ENCODE data around the gene OSBPL10.

OSBPL10 gene

GRCh38 chr3:31714495-31715280, 266.4 kb downstream of the OSBPL10 start:
- Histone ChIP-seq H3K79me2 (ENCODE audit: insufficient read depth, low read length) (no peaks in the 10 kb centered on the region), H3K27ac (ENCODE audit: low read depth, low read length, poor library complexity, severe bottlenecking) (no peak overlapping the region), H3K27me3 (ENCODE audit: insufficient read depth, low read length) (no peaks in the 10 kb centered on the region), H3K4me1 (ENCODE audit: insufficient read depth, low read length, severe bottlenecking) (peaks cover 30% of the 10 kb centered on the region), H4K20me1 (ENCODE audit: insufficient read depth, low read length) (no peaks in the 10 kb centered on the region), H3K36me3 (ENCODE audit: insufficient read depth, low read length) (peaks cover 24% of the 10 kb centered on the region; the same call in 1 of the 2 replicates), H3F3A (ENCODE audit: insufficient read depth, low read length) (no peaks in the 10 kb centered on the region), H3K4me3 (ENCODE audit: low read depth, low read length, poor library complexity, severe bottlenecking) (no peak overlapping the region), H3K9me3 (ENCODE audit: low read length) (no peaks in the 10 kb centered on the region), H3K9me2 (ENCODE audit: low read depth, low read length) (no peaks in the 10 kb centered on the region), H2AFZ (ENCODE audit: low read length) (no peak overlapping the region), H3K9ac (ENCODE audit: low read length) (no peak overlapping the region), H3K4me2 (ENCODE audit: low read length) (no peak overlapping the region)
- no peak for TF ChIP-seq CTCF (IDR thresholded peaks at IDR 0.05; ENCODE audit: low read length)
- no peak for TF ChIP-seq EZH2 (IDR thresholded peaks at IDR 0.05; ENCODE audit: borderline replicate concordance, low read length)

GRCh38 chr3:31713816-31714215, 267.2 kb downstream of the OSBPL10 start:
- no peak overlapping the region for H3K4me2 ChIP-seq (ENCODE audit: low read length)
- H3F3A ChIP-seq (ENCODE audit: insufficient read depth, low read length): no peaks in the 10 kb centered on the region
- H3K27ac ChIP-seq (ENCODE audit: low read depth, low read length, poor library complexity, severe bottlenecking): no peak overlapping the region
- TF ChIP-seq CTCF (IDR thresholded peaks at IDR 0.05; ENCODE audit: low read length): no peak
- no peak for TF ChIP-seq EZH2 (IDR thresholded peaks at IDR 0.05; ENCODE audit: borderline replicate concordance, low read length)
- H3K4me1 ChIP-seq (ENCODE audit: insufficient read depth, low read length, severe bottlenecking): peaks cover 30% of the 10 kb centered on the region
- no peak overlapping the region for H2AFZ ChIP-seq (ENCODE audit: low read length)
- H3K27me3 ChIP-seq (ENCODE audit: insufficient read depth, low read length): no peaks in the 10 kb centered on the region
- H3K79me2 ChIP-seq (ENCODE audit: insufficient read depth, low read length): no peaks in the 10 kb centered on the region
- H3K9ac ChIP-seq (ENCODE audit: low read length): no peak overlapping the region
- H3K9me2 ChIP-seq (ENCODE audit: low read depth, low read length): no peaks in the 10 kb centered on the region
- H4K20me1 ChIP-seq (ENCODE audit: insufficient read depth, low read length): no peaks in the 10 kb centered on the region
- peaks cover 33% of the 10 kb centered on the region for H3K36me3 ChIP-seq (ENCODE audit: insufficient read depth, low read length)
- no peaks in the 10 kb centered on the region for H3K9me3 ChIP-seq (ENCODE audit: low read length)
- no peak overlapping the region for H3K4me3 ChIP-seq (ENCODE audit: low read depth, low read length, poor library complexity, severe bottlenecking)

GRCh38 chr3:31710123-31710803, 270.8 kb downstream of the OSBPL10 start:
- no peak overlapping the region for H3K4me2 ChIP-seq (ENCODE audit: low read length)
- no peaks in the 10 kb centered on the region for H3K79me2 ChIP-seq (ENCODE audit: insufficient read depth, low read length)
- H3K4me1 ChIP-seq (ENCODE audit: insufficient read depth, low read length, severe bottlenecking): peaks cover 30% of the 10 kb centered on the region
- no peak overlapping the region for H3K4me3 ChIP-seq (ENCODE audit: low read depth, low read length, poor library complexity, severe bottlenecking)
- no peaks in the 10 kb centered on the region for H3F3A ChIP-seq (ENCODE audit: insufficient read depth, low read length)
- H2AFZ ChIP-seq (ENCODE audit: low read length): no peak overlapping the region
- H3K9me3 ChIP-seq (ENCODE audit: low read length): no peaks in the 10 kb centered on the region
- TF ChIP-seq EZH2 (IDR thresholded peaks at IDR 0.05; ENCODE audit: borderline replicate concordance, low read length): no peak
- TF ChIP-seq CTCF (IDR thresholded peaks at IDR 0.05; ENCODE audit: low read length): no peak
- H3K27me3 ChIP-seq (ENCODE audit: insufficient read depth, low read length): no peaks in the 10 kb centered on the region
- H3K9ac ChIP-seq (ENCODE audit: low read length): no peak overlapping the region
- H3K36me3 ChIP-seq (ENCODE audit: insufficient read depth, low read length): peaks cover 40% of the 10 kb centered on the region
- no peaks in the 10 kb centered on the region for H4K20me1 ChIP-seq (ENCODE audit: insufficient read depth, low read length)
- no peaks in the 10 kb centered on the region for H3K9me2 ChIP-seq (ENCODE audit: low read depth, low read length)
- H3K27ac ChIP-seq (ENCODE audit: low read depth, low read length, poor library complexity, severe bottlenecking): peak overlapping the region; percentile 29

All from OCI-LY1 (cell line).